ENCODE measurements around the gene SOBP. TPM values are rescaled to one million over a fixed set of nuclear protein-coding genes. Genes with fewer than 3 reads are reported as not detected.

The SOBP gene
- total and polyA plus RNA-seq, 2 donors (not counting 1 experiment from before 2014, with no cell fraction given) = 2.7 to 6.3 TPM

DNA sequence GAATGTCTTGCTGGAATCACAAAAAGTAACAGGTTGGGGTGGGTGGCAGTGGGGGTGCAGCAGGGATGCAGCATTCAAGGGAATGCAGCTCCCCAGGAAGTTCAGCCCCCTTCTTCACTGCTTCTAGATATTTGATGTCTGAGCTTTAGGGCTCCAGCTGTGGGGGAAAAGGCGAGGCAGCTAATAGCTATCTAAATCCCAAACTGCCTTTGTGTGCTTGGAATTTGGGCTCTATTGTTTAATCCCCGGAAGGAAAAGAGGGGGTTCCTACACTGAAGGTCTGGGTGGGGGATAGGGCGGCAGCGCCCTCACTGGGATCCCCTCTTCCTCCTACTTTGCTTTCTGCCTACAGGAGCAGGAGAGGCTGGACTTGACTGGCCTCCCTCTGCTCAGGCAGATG, 116.5 kb downstream of the SOBP start:
- Histone ChIP-seq H3K4me3 (replicated peaks in 1 of 4; ENCODE audit: control extremely low read depth in 1 of 4, insufficient read depth in 1 of 4, low read depth in 3 of 4, low read length in 4 of 4) (no peak overlapping the region), H4K20me1 (ENCODE audit: control insufficient read depth, extremely low read depth, insufficient read depth, low read length) (no peaks in the 10 kb centered on the region), H3K36me3 (ENCODE audit: control insufficient read depth, insufficient read depth, low read length) (no peaks in the 10 kb centered on the region), H3K4me1 (ENCODE audit: control insufficient read depth, extremely low read depth, insufficient read depth, low read length) (peaks cover 4% of the 10 kb centered on the region), H3K27ac (ENCODE audit: insufficient read depth, low read length) (no peak overlapping the region), H3K9me3 (ENCODE audit: control insufficient read depth, insufficient read depth, low read depth, low read length) (no peaks in the 10 kb centered on the region), H3K79me2 (ENCODE audit: control insufficient read depth, insufficient read depth, low read length) (no peaks in the 10 kb centered on the region), H3K9ac (ENCODE audit: insufficient read depth, low read length) (no peak overlapping the region), H3K27me3 (ENCODE audit: control insufficient read depth, insufficient read depth, low read length) (no peaks in the 10 kb centered on the region), H3K4me2 (ENCODE audit: extremely low read depth, insufficient read depth, low read length) (no peak overlapping the region), H2AFZ (ENCODE audit: low read length) (no peak overlapping the region)
- TF ChIP-seq EZH2 (IDR thresholded peaks at IDR 0.05; ENCODE audit: low read length, missing control alignments) = no peak
- TF ChIP-seq, protein P1, sequence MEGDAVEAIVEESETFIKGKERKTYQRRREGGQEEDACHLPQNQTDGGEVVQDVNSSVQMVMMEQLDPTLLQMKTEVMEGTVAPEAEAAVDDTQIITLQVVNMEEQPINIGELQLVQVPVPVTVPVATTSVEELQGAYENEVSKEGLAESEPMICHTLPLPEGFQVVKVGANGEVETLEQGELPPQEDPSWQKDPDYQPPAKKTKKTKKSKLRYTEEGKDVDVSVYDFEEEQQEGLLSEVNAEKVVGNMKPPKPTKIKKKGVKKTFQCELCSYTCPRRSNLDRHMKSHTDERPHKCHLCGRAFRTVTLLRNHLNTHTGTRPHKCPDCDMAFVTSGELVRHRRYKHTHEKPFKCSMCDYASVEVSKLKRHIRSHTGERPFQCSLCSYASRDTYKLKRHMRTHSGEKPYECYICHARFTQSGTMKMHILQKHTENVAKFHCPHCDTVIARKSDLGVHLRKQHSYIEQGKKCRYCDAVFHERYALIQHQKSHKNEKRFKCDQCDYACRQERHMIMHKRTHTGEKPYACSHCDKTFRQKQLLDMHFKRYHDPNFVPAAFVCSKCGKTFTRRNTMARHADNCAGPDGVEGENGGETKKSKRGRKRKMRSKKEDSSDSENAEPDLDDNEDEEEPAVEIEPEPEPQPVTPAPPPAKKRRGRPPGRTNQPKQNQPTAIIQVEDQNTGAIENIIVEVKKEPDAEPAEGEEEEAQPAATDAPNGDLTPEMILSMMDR (conservative IDR thresholded peaks at IDR 0.05 in 1 of 2, IDR thresholded peaks at IDR 0.05 in 1 of 2; ENCODE audit: low read depth in 1 of 2, low read length in 2 of 2) = no peak
- no peak for DNase-seq (ENCODE audit: low read depth in 2 of 2)

DNA sequence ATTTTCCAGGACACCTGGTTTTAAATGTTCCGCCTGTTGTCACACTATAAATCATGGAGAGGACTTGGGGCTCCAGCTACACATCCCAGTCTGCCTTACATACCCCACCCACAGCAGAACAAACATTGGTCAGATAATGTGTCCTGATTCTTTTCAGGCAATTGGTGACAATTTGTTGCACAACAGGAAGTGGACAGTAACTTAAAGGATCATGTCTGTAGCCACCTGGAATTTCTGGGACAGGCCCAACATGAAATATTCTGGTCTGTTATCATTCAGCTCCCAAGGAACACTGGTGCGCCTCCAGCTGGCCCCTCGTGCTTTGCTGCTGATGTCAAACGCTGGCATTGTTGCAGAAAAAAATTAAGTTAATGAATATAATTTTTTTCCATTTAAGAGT, 117.2 kb downstream of the SOBP start:
- H2AFZ ChIP-seq (ENCODE audit: low read length) = no peak overlapping the region
- peaks cover 4% of the 10 kb centered on the region for H3K4me1 ChIP-seq (ENCODE audit: control insufficient read depth, extremely low read depth, insufficient read depth, low read length)
- TF ChIP-seq EZH2 (IDR thresholded peaks at IDR 0.05; ENCODE audit: low read length, missing control alignments) = no peak
- TF ChIP-seq, protein P1 (conservative IDR thresholded peaks at IDR 0.05 in 1 of 2, IDR thresholded peaks at IDR 0.05 in 1 of 2; ENCODE audit: low read depth in 1 of 2, low read length in 2 of 2) = no peak
- H3K4me2 ChIP-seq (ENCODE audit: extremely low read depth, insufficient read depth, low read length) = no peak overlapping the region
- no peaks in the 10 kb centered on the region for H3K36me3 ChIP-seq (ENCODE audit: control insufficient read depth, insufficient read depth, low read length)
- no peak overlapping the region for H3K4me3 ChIP-seq (replicated peaks in 1 of 4; ENCODE audit: control extremely low read depth in 1 of 4, insufficient read depth in 1 of 4, low read depth in 3 of 4, low read length in 4 of 4)
- no peaks in the 10 kb centered on the region for H4K20me1 ChIP-seq (ENCODE audit: control insufficient read depth, extremely low read depth, insufficient read depth, low read length)
- no peaks in the 10 kb centered on the region for H3K9me3 ChIP-seq (ENCODE audit: control insufficient read depth, insufficient read depth, low read depth, low read length)
- no peaks in the 10 kb centered on the region for H3K79me2 ChIP-seq (ENCODE audit: control insufficient read depth, insufficient read depth, low read length)
- H3K27me3 ChIP-seq (ENCODE audit: control insufficient read depth, insufficient read depth, low read length) = no peaks in the 10 kb centered on the region
- H3K27ac ChIP-seq (ENCODE audit: insufficient read depth, low read length) = no peak overlapping the region
- no peak overlapping the region for H3K9ac ChIP-seq (ENCODE audit: insufficient read depth, low read length)
- DNase-seq (ENCODE audit: low read depth in 2 of 2) = peak in 1 of 2 donors; percentile 44

DNA sequence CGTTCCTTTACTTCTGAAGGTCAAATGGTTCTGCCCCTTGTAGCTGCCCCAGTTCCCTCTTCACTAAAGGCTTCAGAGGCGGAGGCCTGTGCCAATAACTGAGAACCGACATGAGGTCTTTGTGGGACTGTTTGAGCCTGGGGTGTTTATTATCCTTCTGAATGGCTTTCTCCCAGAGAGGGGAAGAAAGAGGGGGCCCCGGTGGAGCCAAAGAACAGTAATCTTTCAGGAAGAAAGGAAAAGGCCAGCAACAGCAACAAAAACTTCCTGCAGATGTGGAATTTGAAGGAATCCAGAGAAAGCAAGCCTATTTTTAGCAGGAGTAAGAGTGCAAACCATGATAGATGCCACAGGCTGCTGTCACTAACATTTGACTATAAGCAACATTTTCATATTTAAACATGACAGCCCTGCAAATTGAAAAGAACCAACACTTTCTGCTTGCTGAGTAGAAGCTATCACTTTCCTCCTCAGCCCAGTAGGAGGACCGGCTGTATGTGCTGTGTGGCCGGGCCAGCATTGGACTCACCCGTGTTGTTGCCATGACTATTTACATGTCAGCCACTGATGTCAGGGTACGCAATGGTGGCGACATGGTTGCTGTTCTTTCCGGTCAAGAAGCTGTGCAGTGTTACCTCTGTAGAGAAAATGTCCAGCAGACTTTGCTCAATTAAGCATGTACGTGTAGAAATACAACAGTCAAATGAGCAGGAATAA, 121.3 kb downstream of the SOBP start:
- Histone ChIP-seq H2AFZ (ENCODE audit: low read length) (no peak overlapping the region), H3K9me3 (ENCODE audit: control insufficient read depth, insufficient read depth, low read depth, low read length) (no peaks in the 10 kb centered on the region), H3K27ac (ENCODE audit: insufficient read depth, low read length) (no peak overlapping the region), H3K4me2 (ENCODE audit: extremely low read depth, insufficient read depth, low read length) (no peak overlapping the region), H3K79me2 (ENCODE audit: control insufficient read depth, insufficient read depth, low read length) (no peaks in the 10 kb centered on the region), H3K36me3 (ENCODE audit: control insufficient read depth, insufficient read depth, low read length) (no peaks in the 10 kb centered on the region), H4K20me1 (ENCODE audit: control insufficient read depth, extremely low read depth, insufficient read depth, low read length) (no peaks in the 10 kb centered on the region), H3K4me3 (replicated peaks in 1 of 4; ENCODE audit: control extremely low read depth in 1 of 4, insufficient read depth in 1 of 4, low read depth in 3 of 4, low read length in 4 of 4) (no peak overlapping the region), H3K4me1 (ENCODE audit: control insufficient read depth, extremely low read depth, insufficient read depth, low read length) (peaks cover 4% of the 10 kb centered on the region), H3K27me3 (ENCODE audit: control insufficient read depth, insufficient read depth, low read length) (no peaks in the 10 kb centered on the region), H3K9ac (ENCODE audit: insufficient read depth, low read length) (no peak overlapping the region)
- DNase-seq (ENCODE audit: low read depth in 2 of 2) = no peak
- TF ChIP-seq, protein P1 (conservative IDR thresholded peaks at IDR 0.05 in 1 of 2, IDR thresholded peaks at IDR 0.05 in 1 of 2; ENCODE audit: low read depth in 1 of 2, low read length in 2 of 2) = peak in 1 of 2 donors; percentile 7
- no peak for TF ChIP-seq EZH2 (IDR thresholded peaks at IDR 0.05; ENCODE audit: low read length, missing control alignments)
